Stimulated activated CD4-positive, alpha-beta T cell treated with anti-CD3 and anti-CD28 coated beads, TNF-alpha, amount 100 ng/mL, for 1 hour (primary cell): ENCODE results near the gene MATN1.
A peak's percentile ranks its signal among the peaks of the same experiment; 100 is the strongest.

Experiments
- DNase-seq, 3 donors: peaks; one replicate each; pipeline ENCODE4 v3.0.0-alpha.2; 2020; ENCODE audit warnings: low read depth in 3 of 3, low spot score in 1 of 3

The MATN1 gene

GRCh38 chr1:30719406-30720270 lies 3.7 kb downstream of the MATN1 start:
- DNase-seq = no peak

- DNase-seq = peak; percentile 43 to 82 (median 76)
Measured at GRCh38 chr1:30718636-30719405, 4.6 kb downstream of the MATN1 start.

GRCh38 chr1:30718091-30718635 lies 5.2 kb downstream of the MATN1 start:
- DNase-seq = peak; percentile 99 to 100 (median 100)

- DNase-seq = no peak
Measured at GRCh38 chr1:30716646-30717045, 6.7 kb downstream of the MATN1 start.

GRCh38 chr1:30715886-30716285 lies 7.5 kb downstream of the MATN1 start:
- DNase-seq = no peak

GRCh38 chr1:30715216-30715615 lies 8.2 kb downstream of the MATN1 start:
- no peak for DNase-seq

GRCh38 chr1:30714536-30715090 lies 8.8 kb downstream of the MATN1 start:
- no peak for DNase-seq

GRCh38 chr1:30714025-30714424 lies 9.4 kb downstream of the MATN1 start:
- no peak for DNase-seq

- no peak for DNase-seq
Measured at GRCh38 chr1:30713311-30713710, 10.1 kb downstream of the MATN1 start.

GRCh38 chr1:30712583-30712982 lies 10.8 kb downstream of the MATN1 start:
- DNase-seq = no peak

- no peak for DNase-seq
Measured at GRCh38 chr1:30710407-30710806, 13.0 kb downstream of the MATN1 start.

GRCh38 chr1:30708361-30708728 lies 15.0 kb downstream of the MATN1 start:
- DNase-seq = no peak

- peak in 2 of 3 donors; percentile 46 for DNase-seq
Measured at GRCh38 chr1:30707412-30708360, 15.7 kb downstream of the MATN1 start.

GRCh38 chr1:30706528-30706927 lies 16.9 kb downstream of the MATN1 start:
- no peak for DNase-seq

GRCh38 chr1:30705698-30706097 lies 17.7 kb downstream of the MATN1 start:
- DNase-seq = no peak

GRCh38 chr1:30704765-30705509 lies 18.4 kb downstream of the MATN1 start:
- DNase-seq = no peak

GRCh38 chr1:30704271-30704670 lies 19.1 kb downstream of the MATN1 start:
- no peak for DNase-seq

- DNase-seq = no peak
Measured at GRCh38 chr1:30702823-30703222, 20.6 kb downstream of the MATN1 start.

- DNase-seq = no peak
Measured at GRCh38 chr1:30701258-30701633, 22.1 kb downstream of the MATN1 start.
